NK-92 (cell line): ENCODE measurements around the gene CLIC4.
"Not testable (repeated sequence)": the region's sequence is repeated elsewhere in the genome, so short reads cannot be mapped to it uniquely, and the experiment has no call there.

Experiments
- DNase-seq: peaks from one replicate; lab custom pipeline; 2025; ENCODE audit not compliant: unreplicated experiment; lab: John Stamatoyannopoulos, UW

The CLIC4 gene

DNA sequence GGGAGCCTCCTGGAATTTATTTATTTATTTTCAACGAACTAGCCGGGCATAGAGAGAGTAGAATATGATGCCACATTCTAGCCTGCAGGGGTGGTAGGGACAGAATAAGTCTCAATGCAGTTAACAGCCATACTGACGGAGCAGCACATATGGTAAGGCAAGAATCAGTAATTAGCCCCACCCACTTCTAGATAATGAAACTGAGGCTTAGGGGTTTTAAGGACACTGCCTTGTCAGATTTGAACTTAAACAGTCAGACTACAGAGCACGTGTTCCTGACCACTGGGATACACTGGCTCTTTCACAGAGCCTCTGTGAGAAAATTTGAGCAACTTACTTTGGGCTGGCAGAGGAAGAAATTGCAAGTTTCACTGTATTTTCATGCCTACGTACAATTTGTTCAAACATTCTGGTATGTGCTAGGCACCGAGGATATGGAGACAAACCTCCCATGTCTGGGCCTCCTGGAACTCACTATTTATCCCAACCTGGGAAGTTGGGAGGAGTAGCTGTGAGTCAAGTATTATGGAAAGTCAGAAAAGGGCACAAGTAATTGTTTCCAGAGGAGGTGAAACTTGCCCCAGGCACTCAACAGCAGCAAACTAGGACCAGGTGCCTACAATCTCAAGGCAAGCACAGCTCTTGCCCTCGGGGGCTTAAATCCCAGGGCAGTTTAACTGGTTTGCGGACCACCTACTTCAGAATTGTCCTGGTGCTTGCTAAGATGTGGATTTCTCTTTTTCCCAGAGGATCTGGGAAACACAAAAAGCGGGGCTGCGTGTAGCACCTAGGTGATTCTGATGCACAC, 1.6 kb upstream of the CLIC4 start:
- no peak for DNase-seq

- DNase-seq, result no peak
Observed at GRCh38 chr1:24745711-24746413, 615 bp downstream of the CLIC4 start.

GRCh38 chr1:24748191-24749121, 3.2 kb downstream of the CLIC4 start:
- DNase-seq, result no peak

DNA sequence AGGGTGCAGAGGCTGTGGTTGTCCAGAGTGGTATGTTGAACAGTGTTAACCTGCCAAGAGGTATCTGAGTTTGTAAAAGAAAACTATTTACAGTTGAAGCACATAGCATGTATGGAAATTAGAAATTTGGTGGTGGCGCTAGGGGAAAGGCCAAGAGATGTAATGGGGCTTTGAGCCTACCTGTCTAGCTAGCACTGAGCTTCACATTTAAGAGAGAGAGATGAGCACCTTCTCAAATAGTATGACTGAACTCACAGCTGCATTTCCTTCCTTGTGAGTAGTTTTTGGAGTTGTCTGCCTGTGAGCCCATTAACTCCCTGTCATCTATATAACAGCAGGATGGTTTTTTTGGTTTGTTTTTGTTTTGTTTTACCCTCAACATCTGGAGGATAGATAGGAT, 4.0 kb downstream of the CLIC4 start:
- DNase-seq, result no peak

GRCh38 chr1:24749886-24750285, 4.6 kb downstream of the CLIC4 start:
- DNase-seq, result no peak

- DNase-seq, result no peak
Observed at GRCh38 chr1:24751833-24752232, 6.6 kb downstream of the CLIC4 start.

- DNase-seq, result no peak
Observed at GRCh38 chr1:24752305-24752704, 7.1 kb downstream of the CLIC4 start.

GRCh38 chr1:24754229-24754628, 9.0 kb downstream of the CLIC4 start:
- DNase-seq, result no peak

GRCh38 chr1:24755323-24755722, 10.1 kb downstream of the CLIC4 start:
- DNase-seq, result not testable (repeated sequence)

- DNase-seq, result no peak
Observed at GRCh38 chr1:24756395-24756794, 11.1 kb downstream of the CLIC4 start.

DNA sequence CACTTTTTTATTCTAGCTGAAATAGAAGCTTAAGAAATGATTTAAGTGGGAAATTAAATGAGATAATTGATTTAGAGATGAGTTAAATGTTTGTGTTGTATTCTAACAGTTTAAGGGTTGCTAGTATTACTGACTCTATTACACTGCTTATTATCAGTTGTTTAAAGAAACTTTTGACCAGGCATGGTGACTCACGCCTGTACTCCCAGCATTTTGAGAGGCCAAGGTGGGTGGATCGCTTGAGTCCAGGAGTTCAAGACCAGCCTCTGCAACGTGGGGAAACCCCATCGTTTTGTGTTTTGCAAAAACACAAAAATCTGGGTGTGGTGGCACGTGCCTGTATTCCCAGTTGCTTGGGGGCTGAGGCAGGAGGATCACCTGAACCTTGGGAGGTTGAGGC, 14.2 kb downstream of the CLIC4 start:
- DNase-seq, result no peak

DNA sequence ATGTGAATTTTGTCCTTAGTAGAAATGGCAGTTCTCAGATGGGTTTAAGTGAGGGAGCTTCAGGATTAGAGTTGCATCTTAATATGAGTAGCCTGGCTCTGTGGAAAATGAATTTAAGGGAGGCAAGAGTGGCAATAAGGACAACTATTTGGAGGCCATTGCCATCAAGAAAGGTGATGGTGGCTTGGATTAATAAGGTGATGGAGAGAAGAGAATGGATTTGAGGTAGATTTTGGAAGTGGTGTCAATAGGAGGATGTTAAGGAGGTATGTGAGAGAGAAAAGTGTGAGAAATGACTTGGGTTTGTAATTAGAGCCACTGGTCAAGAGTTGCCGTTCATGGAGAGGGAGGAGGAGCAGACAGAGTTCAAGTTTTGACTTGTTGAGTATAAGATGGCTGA, 16.3 kb downstream of the CLIC4 start:
- no peak for DNase-seq

- no peak for DNase-seq
Observed at GRCh38 chr1:24762133-24762676, 17.0 kb downstream of the CLIC4 start.

- DNase-seq, result no peak
Observed at GRCh38 chr1:24763671-24764070, 18.4 kb downstream of the CLIC4 start.

- DNase-seq, result no peak
Observed at GRCh38 chr1:24764439-24764838, 19.2 kb downstream of the CLIC4 start.

DNA sequence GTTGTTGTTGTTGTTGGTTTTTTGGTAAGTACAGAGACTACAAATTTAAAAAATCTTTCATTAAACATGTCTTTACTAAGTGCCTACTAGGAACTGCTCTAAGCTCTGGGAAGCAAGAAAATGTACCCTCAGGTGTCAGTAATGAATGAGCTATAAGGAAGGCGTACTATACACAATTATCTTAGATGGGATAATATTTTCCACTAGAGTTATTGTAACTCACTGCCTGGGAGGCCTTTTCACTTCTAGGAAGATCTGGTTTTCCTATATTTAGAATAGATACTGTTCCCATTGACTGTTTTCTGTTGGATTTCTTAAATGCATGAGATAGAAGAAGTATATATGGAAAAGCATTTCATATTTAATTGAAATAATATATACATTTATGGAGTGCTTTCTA, 19.6 kb downstream of the CLIC4 start:
- no peak for DNase-seq

GRCh38 chr1:24765308-24765988, 20.2 kb downstream of the CLIC4 start:
- DNase-seq, result no peak

DNA sequence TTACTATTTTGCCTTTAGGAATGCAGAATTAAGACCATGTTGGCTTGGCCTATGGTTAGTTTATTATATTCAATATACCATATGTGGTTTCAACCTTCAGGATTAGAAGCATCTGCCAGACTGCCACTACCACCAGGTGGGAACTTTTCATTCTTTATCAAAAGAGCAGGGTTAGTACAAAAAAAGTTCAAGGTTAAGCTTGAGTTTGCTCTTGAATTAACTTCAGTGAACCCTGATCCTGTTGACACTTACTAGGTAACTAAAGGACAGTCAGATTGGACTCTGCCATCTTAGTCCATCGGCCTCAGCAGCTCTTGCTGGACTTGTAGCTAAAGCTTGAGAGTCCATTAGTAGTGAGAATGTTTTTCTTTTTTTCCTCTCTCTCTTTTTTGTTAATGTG, 22.1 kb downstream of the CLIC4 start:
- no peak for DNase-seq

DNA sequence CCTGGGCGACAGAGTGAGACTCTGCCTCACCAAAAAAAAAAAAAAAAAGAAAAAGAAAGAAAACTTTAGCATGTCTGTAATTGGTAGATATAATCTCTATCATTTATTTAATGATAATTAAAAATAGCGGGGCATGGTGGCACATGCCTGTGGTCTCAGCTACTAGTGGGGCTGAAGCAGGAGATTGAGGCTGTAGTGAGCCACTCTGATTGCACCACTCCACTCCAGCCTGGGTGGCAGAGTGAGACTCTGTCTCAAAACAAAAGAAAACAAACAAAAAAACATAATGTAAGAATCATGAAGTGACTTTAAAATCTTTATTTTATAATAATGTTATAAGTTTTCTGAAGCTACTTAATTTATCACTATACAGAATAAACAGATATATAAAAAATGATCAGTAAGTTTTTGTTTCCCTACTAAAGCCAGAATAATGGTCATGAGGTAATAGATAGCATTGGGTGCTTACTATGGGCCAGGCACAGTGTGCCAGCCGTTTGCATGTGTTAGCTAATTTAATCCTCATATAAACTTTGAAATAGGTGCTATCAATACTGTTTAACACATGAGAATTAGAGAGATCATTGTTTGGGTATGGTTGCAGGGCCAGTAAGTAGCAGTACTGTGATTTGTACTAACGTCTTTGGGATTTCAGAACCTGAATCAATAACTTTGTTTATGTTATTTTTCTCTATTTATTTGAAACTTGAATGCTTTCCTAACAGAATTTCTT, 23.8 kb downstream of the CLIC4 start:
- DNase-seq, result no peak
